GM19239 (cell line): Measurements from ENCODE around the gene PEX19.
A peak's percentile ranks its signal among the peaks of the same experiment; 100 is the strongest.

Experiments used
- DNase-seq: peaks from one replicate; pipeline ENCODE4 v3.0.0; 2011; ENCODE audit warnings: low spot score; ENCODE audit not compliant: insufficient read length
- FAIRE-seq: peaks from 2 replicates; lab custom pipeline; 2011; peaks lifted over from hg19 to GRCh38; lab: Jason Lieb, UNC

The PEX19 gene

GRCh38 chr1:160282807-160283206, 2.1 kb downstream of the PEX19 start:
- DNase-seq: no peak
- FAIRE-seq: no peak

GRCh38 chr1:160277987-160278386, 6.9 kb downstream of the PEX19 start:
- no peak for FAIRE-seq
- DNase-seq: no peak

GRCh38 chr1:160277330-160277729, 7.6 kb downstream of the PEX19 start:
- FAIRE-seq (no peak), DNase-seq (no peak)

GRCh38 chr1:160271025-160271424, 13.9 kb downstream of the PEX19 start:
- no peak for FAIRE-seq
- DNase-seq: no peak

GRCh38 chr1:160267284-160267991, 17.5 kb downstream of the PEX19 start:
- FAIRE-seq (no peak), DNase-seq (no peak)

GRCh38 chr1:160264795-160265307, 20.1 kb downstream of the PEX19 start:
- FAIRE-seq: no peak
- DNase-seq: no peak

- FAIRE-seq (peak; percentile 87), DNase-seq (peak; percentile 85)
Observed at GRCh38 chr1:160261893-160262794, 22.8 kb downstream of the PEX19 start, which contains the start of gene DCAF8. TSS of gene DCAF8 (minus strand) at chr1:160262549. CDS start at chr1:160244008, 18,541 bp downstream.

GRCh38 chr1:160261556-160261892, 23.4 kb downstream of the PEX19 start:
- FAIRE-seq (peak; percentile 86), DNase-seq (no peak)

- DNase-seq (no peak), FAIRE-seq (peak; percentile 31)
Observed at GRCh38 chr1:160260406-160261382, 24.2 kb downstream of the PEX19 start.

GRCh38 chr1:160258177-160258798, 26.6 kb downstream of the PEX19 start:
- FAIRE-seq: no peak
- no peak for DNase-seq

GRCh38 chr1:160257411-160258015, 27.4 kb downstream of the PEX19 start:
- DNase-seq: no peak
- no peak for FAIRE-seq

GRCh38 chr1:160256396-160257046, 28.4 kb downstream of the PEX19 start:
- DNase-seq (no peak), FAIRE-seq (no peak)

- DNase-seq (no peak), FAIRE-seq (no peak)
Observed at GRCh38 chr1:160255781-160256300, 29.1 kb downstream of the PEX19 start.

GRCh38 chr1:160251687-160252526, 33.0 kb downstream of the PEX19 start:
- DNase-seq (peak; percentile 40), FAIRE-seq (peak; percentile 93)

- FAIRE-seq (no peak), DNase-seq (no peak)
Observed at GRCh38 chr1:160251011-160251410, 33.9 kb downstream of the PEX19 start.

GRCh38 chr1:160247053-160247452, 37.9 kb downstream of the PEX19 start:
- DNase-seq: no peak
- FAIRE-seq: no peak

- DNase-seq: no peak
- FAIRE-seq: no peak
Observed at GRCh38 chr1:160245434-160245833, 39.5 kb downstream of the PEX19 start.

- DNase-seq (no peak), FAIRE-seq (no peak)
Observed at GRCh38 chr1:160244209-160244608, 40.7 kb downstream of the PEX19 start.
